Esophagus squamous epithelium (tissue), 5 donors: ENCODE data around the gene OR1J1. TPM values are rescaled to one million over a fixed set of nuclear protein-coding genes. Genes with fewer than 3 reads are reported as not detected.

Source experiments
- DNase-seq: peaks from one replicate; lab custom pipeline; 2025; lab: John Stamatoyannopoulos, UW
- H3K27ac ChIP-seq, 4 donors: fragments of 200-600 bp; sonication (generic); one replicate each; pipeline ENCODE4 v1.5.1; 2016 to 2019; ENCODE audit warnings: mild to moderate bottlenecking in 1 of 4
- H3K27me3 ChIP-seq, 4 donors: fragments of 200-600 bp; sonication (generic); 1 replicate in 3 of 4; 2 replicates in 1 of 4; pipeline versions ENCODE4 v1.5.1 to v1.6.0; 2017 to 2021; ENCODE audit warnings: antibody characterized with exemption in 1 of 4
- H3K36me3 ChIP-seq, 3 donors: fragments of 200-600 bp; sonication (generic); one replicate each; pipeline ENCODE4 v1.5.1; 2016 to 2019
- H3K4me1 ChIP-seq, 3 donors: fragments of 200-600 bp; sonication (generic); one replicate each; pipeline ENCODE4 v1.5.1; 2017 to 2019
- H3K4me3 ChIP-seq, 4 donors: fragments of 200-600 bp; sonication (generic); 1 replicate in 3 of 4; 2 replicates in 1 of 4; pipeline ENCODE4 v1.5.1; 2016 to 2019; ENCODE audit warnings: mild to moderate bottlenecking in 2 of 4, moderate library complexity in 1 of 4
- H3K9me3 ChIP-seq, 3 donors: fragments of 200-600 bp; sonication (generic); one replicate each; pipeline ENCODE4 v1.5.1; 2016 to 2019
- CTCF ChIP-seq, 6 experiments: fragments of 450-650 bp in 4 of 6; fragments of 200-600 bp in 2 of 6; sonication (generic) in 2 of 6; IDR thresholded peaks; one replicate each; pipeline ENCODE4 v1.5.1; 2016 to 2019; ENCODE audit warnings: antibody characterized with exemption in 6 of 6, mild to moderate bottlenecking in 4 of 6, moderate library complexity in 4 of 6
- POLR2A ChIP-seq, 4 donors: fragments of 450-650 bp; IDR thresholded peaks; one replicate each; pipeline ENCODE4 v1.6.1; 2017; ENCODE audit warnings: antibody characterized with exemption in 4 of 4, mild to moderate bottlenecking in 4 of 4, moderate library complexity in 3 of 4
- WGBS, 2 donors: methylation state at CpG; one replicate each; pipeline ENCODE4 v1.1.5; 2018; 5-methylcytosine and 5-hydroxymethylcytosine counted together
- intact Hi-C: fragments of 100-400 bp; cut with DNase I; formaldehyde crosslinking; loops from one replicate; pipeline ENCODE4 v1.15.0; 2022
- total RNA-seq, 4 donors: library from RNA; depleted of rRNA; stranded (reverse); fragments of >200 nt; gene quantifications; one replicate each; pipeline ENCODE4 v1.1.0, GENCODE V29; 2016
- donor health status: DM: yes; HTN: yes; CAD: no.

The OR1J1 gene, protein sequence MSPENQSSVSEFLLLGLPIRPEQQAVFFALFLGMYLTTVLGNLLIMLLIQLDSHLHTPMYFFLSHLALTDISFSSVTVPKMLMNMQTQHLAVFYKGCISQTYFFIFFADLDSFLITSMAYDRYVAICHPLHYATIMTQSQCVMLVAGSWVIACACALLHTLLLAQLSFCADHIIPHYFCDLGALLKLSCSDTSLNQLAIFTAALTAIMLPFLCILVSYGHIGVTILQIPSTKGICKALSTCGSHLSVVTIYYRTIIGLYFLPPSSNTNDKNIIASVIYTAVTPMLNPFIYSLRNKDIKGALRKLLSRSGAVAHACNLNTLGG
- not detected for total RNA-seq

DNA sequence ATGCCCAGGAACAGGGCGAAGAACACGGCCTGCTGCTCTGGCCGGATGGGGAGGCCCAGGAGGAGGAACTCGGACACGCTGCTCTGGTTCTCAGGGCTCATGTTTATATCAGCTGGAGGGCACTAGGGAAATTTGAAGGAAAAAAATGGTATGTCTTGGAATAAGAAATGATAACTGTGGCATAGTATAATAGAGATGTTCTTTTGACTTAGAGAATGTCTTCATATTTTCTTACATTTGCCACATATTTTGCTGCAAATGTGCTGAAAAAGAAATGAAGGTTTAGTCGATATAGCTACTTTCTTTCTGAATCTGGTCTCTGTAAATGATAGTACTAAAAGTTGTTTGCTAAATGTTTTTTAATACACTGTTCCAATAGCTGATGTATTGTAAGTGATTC lies at the start of gene OR1J1:
TSS of gene OR1J1 (minus strand) at position 101 of the 400 bp plus-strand sequence. CDS start at position 101, 0 bp downstream.
- Histone ChIP-seq H3K27ac (no peak within 1 kb of the TSS), H3K4me1 (no peaks in the 10 kb centered on the region), H3K4me3 (no peak within 1 kb of the TSS), H3K36me3 (no peaks in the 10 kb centered on the region), H3K9me3 (no peaks in the 10 kb centered on the region), H3K27me3 (peaks cover 0 to 3% (median 0%) of the 10 kb centered on the region in 4 donors)
- DNase-seq, result no peak
- TF ChIP-seq POLR2A (IDR thresholded peaks at IDR 0.05), result no peak
- no peak for TF ChIP-seq CTCF (IDR thresholded peaks at IDR 0.05)
- 86% methylated on average over 6 of the region's 6 CpGs for WGBS, 2 donors
- intact Hi-C loops, result no loop called here

DNA sequence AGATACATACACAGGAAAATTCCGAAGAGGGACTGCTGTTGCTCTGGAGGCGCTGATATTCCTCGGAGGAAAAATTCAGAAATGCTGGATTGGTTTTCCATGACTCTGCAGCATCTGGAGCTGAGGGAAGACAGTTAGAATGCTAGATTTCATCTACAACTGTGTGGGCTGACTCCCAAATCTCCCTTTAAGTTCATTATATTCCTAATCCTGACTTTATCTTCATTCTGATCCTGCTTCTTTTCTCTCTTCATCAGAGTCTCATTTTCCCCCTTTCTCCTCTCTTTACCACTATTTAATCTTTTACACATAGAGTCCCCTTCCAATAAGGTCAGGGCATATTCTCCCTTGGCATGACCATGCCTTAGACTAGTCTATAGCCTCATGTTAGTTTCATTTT lies 49.5 kb upstream of the OR1J1 start, which contains the start of gene OR1N1:
TSS of gene OR1N1 (minus strand) at position 101 of the 400 bp plus-strand sequence. CDS start at position 101, 0 bp downstream.
- DNase-seq, result no peak
- no peak for TF ChIP-seq CTCF (IDR thresholded peaks at IDR 0.05)
- no peak for TF ChIP-seq POLR2A (IDR thresholded peaks at IDR 0.05)
- Histone ChIP-seq H3K36me3 (no peaks in the 10 kb centered on the region), H3K27ac (no peak within 1 kb of the TSS), H3K9me3 (no peaks in the 10 kb centered on the region), H3K4me3 (no peak within 1 kb of the TSS), H3K27me3 (no peaks in the 10 kb centered on the region), H3K4me1 (no peaks in the 10 kb centered on the region)
- intact Hi-C loops, result no loop called here
- WGBS, 2 donors, result 78 to 91% methylated on average over 3 of the region's 3 CpGs

DNA sequence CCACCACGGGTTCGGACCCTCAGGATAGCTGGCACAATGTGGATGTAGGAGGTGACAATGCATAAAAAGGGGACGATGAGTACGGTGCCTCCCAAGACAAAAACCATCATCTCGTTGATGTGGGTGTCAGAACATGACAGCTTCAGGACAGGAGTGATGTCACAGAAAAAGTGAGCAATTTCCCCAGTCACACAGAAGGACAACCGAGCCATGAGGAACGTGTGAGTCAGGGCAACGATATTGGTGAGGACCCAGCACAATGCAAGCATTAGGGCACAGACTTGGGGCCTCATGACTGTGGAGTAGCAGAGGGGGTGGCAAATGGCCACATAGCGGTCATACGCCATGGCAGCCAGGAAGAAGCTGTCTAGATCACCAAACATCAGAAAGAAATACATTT lies 48.9 kb upstream of the OR1J1 start:
- H3K27me3 ChIP-seq, result no peaks in the 10 kb centered on the region
- no peaks in the 10 kb centered on the region for H3K4me1 ChIP-seq
- no peak for DNase-seq
- TF ChIP-seq CTCF (IDR thresholded peaks at IDR 0.05), result no peak
- TF ChIP-seq POLR2A (IDR thresholded peaks at IDR 0.05), result no peak
- no peak overlapping the region for H3K27ac ChIP-seq
- H3K9me3 ChIP-seq, result no peaks in the 10 kb centered on the region
- H3K4me3 ChIP-seq, result no peak overlapping the region
- H3K36me3 ChIP-seq, result no peaks in the 10 kb centered on the region
- 69 to 77% methylated on average over 10 of the region's 10 CpGs for WGBS, 2 donors
- intact Hi-C loops, result no loop called here

DNA sequence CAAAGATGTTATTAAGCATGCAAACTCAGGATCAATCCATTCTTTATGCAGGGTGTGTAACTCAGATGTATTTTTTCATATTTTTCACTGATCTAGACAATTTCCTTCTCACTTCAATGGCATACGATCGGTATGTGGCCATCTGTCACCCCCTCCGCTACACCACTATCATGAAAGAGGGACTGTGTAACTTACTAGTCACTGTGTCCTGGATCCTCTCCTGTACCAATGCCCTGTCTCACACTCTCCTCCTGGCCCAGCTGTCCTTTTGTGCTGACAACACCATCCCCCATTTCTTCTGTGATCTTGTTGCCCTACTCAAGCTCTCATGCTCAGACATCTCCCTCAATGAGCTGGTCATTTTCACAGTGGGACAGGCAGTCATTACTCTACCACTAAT lies 41.6 kb upstream of the OR1J1 start:
- Histone ChIP-seq H3K4me1 (no peaks in the 10 kb centered on the region), H3K9me3 (no peaks in the 10 kb centered on the region), H3K27ac (no peak overlapping the region), H3K36me3 (no peaks in the 10 kb centered on the region), H3K27me3 (no peaks in the 10 kb centered on the region), H3K4me3 (no peak overlapping the region)
- intact Hi-C loops, result no loop called here
- TF ChIP-seq CTCF (IDR thresholded peaks at IDR 0.05) (no peak), POLR2A (IDR thresholded peaks at IDR 0.05) (no peak)
- DNase-seq, result no peak
- WGBS, 2 donors, result 88 to 97% methylated on average over 3 of the region's 3 CpGs

- Histone ChIP-seq H3K4me1 (no peaks in the 10 kb centered on the region), H3K9me3 (no peaks in the 10 kb centered on the region), H3K27me3 (no peaks in the 10 kb centered on the region), H3K4me3 (no peak within 1 kb of the TSS), H3K27ac (no peak within 1 kb of the TSS), H3K36me3 (no peaks in the 10 kb centered on the region)
- WGBS, 2 donors, result 73% methylated on average over 4 of the region's 4 CpGs
- intact Hi-C loops, result no loop called here
- no peak for DNase-seq
- TF ChIP-seq POLR2A (IDR thresholded peaks at IDR 0.05), result no peak
- TF ChIP-seq CTCF (IDR thresholded peaks at IDR 0.05), result no peak
These were observed 41.1 kb upstream of the OR1J1 start, which contains the start of gene OR1J4 for GRCh38 chr9:122518841-122519240. Gene OR1J4, plus strand, starts transcription at chr9:122519141. Its CDS starts 0 bp downstream, at chr9:122519141.
